Activated CD4-positive, alpha-beta T cell treated with anti-CD3 and anti-CD28 coated beads, Interleukin-2, amount 50 U/mL, for 16 hours (primary cell): ENCODE results near the gene OR6S1.

Source experiments
- DNase-seq: peaks from one replicate; pipeline ENCODE4 v3.0.0-alpha.2; 2020

OR6S1 gene, protein sequence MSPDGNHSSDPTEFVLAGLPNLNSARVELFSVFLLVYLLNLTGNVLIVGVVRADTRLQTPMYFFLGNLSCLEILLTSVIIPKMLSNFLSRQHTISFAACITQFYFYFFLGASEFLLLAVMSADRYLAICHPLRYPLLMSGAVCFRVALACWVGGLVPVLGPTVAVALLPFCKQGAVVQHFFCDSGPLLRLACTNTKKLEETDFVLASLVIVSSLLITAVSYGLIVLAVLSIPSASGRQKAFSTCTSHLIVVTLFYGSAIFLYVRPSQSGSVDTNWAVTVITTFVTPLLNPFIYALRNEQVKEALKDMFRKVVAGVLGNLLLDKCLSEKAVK

GRCh38 chr14:20641591-20641990 is at the start of gene OR6S1:
Gene OR6S1 (minus strand): TSS chr14:20641691. CDS start chr14:20641691, 0 bp downstream.
- no peak for DNase-seq

DNA sequence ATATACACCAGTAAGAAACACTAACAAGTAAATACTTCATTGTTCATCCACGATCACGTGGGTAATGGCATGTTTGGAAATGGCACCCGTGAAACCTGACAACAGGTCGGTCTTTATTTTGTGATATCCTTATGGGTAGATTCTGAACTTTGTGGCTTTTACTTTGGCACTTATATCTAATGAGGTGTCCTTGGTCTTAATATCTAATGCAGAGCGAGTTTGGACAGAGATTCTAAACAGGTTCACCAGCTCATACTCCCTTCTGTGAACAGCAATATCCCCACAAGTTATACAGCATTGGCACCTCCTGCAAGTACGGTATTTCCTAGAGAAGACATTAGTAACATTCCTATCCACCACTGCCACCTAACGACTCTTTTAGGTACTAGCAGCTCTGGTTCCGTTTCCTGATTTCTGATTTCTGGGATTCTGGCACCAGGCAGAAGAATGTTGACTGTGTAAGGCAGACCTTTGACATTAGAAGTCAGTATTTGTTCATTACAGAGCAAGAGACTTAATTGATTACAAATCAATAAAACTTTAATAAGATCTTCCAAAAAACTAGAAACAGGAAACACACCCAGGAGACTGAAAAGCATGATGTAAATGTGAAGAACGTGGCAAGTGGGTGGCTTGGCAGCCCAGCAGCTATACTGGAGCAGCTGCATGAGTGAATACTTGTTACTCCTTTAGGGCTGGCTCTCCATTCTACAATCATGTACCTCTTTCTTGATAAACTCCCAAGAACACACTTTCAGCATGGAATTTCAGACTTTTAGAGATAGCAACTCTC is 49.6 kb upstream of the OR6S1 start:
- DNase-seq, result peak; percentile 76

GRCh38 chr14:20688167-20688839 is 46.8 kb upstream of the OR6S1 start, which contains the start of gene ANG:
Gene ANG (plus strand): TSS chr14:20688764. CDS start chr14:20693565, 4,801 bp downstream.
- DNase-seq, result no peak

GRCh38 chr14:20687362-20688166 is 46.1 kb upstream of the OR6S1 start:
- DNase-seq, result no peak

GRCh38 chr14:20686386-20687143 is 45.1 kb upstream of the OR6S1 start:
- DNase-seq, result no peak

DNA sequence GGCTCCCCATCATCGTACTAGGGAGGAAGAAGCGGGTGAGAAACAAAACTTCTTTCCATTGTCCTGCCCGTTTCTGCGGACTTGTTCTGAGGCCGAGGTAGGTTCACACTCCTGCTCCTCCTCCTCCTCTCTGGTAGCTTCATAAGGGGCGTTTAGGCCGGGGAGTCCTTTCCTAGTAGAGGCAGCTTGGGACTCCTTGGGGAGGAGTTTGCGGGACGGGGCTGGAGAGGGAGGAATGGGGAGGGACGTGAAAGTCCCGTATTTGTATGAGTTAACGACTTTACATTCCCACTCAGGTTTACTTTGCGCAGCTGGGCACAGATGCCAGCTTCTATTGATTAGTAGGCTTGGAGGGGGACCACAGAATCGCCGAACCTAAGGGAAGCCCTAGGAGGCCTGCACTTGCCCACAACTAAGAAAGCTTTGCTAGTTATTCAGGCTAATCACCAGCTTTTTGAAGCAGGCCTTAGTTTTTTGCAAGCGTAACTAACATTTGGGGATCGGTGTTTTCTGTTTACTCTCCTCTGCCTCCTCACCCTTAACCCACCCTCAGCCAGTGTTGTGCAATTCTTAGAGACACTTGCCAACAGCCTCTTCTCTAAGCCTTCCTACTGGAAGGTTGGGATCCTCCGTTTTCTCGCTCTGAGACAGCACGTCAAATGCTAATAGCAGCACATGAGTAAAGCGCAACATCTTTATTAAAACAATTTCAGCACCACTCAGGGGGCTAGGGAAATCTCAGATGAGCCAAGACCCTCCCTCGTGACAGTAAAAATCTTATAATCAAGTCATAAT is 43.4 kb upstream of the OR6S1 start:
- DNase-seq, result no peak

DNA sequence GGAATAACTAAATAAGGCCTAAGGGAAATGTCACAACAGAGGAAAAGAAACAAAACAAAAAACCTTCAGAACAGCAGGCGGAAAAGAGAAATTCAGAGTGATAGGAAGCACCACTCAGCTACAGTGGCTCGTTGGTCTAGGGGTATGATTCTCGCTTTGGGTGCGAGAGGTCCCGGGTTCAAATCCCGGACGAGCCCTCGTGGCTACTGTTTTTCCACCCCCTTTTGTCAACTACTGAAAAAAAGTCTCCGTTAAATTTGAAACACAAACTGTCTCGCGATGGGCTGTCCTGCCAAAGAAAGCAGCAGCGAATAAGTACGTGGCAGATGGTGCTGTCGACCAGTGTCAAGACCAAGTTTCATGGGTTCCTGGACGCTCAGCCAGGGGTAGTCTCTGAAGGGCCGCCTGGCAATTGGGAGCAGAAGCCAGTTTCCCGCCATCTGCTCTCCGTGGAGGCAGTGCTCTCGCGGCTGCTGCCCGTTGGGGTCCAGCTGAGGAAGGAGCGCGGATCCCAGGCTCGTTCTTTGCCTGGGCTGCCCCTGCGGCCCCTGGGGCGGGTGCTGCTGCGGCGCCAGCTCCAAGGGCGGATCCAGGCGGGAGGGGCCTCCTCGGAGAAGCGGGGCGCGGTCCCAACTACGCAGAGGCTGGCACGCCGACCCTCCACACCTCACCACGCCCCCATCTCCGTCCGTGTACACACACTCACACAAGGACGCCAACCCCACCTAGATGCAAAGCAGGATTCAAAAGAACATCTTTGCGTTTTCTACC is 42.6 kb upstream of the OR6S1 start, which contains the start of gene RNASE4:
Gene RNASE4, plus strand, starts transcription at position 670 of the 771 bp plus-strand sequence. CDS start 14,812 bp downstream, outside the sequence.
- peak; percentile 89 for DNase-seq

- DNase-seq, result peak; percentile 95
Measured at GRCh38 chr14:20683125-20683890, 41.8 kb upstream of the OR6S1 start.

DNA sequence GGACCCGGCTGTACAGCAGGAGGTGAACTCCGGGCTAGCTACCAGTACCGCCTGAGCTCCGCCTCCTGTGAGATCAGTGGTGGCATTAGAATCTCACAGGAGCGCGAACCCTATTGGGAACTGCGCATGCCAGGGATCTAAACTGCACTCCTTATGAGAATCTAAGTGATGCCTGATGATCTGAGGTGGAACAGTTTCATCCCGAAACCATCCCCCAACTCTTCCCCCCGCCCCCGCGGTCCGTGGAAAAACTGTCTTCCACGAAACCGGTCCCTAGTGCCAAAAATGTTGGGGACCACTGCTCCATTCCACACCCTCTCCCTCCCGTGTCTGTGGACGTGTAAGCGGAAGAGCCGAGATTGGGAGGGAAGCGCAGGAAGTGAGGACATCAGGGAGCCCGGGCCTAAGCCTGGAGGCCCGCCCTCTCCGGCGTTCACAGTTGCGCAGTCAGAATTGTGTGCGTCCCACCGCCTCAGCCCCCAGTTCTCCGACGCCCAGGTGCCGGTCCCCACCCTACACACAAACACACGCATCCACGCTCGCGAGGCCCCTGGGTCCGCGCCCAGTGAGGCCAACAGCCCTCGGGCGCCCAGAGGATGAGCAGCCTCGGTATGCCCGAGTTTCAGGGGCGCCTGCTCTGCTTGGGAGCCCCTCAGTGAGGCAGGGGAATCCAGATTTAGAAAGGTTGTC is 41.1 kb upstream of the OR6S1 start:
- DNase-seq, result peak; percentile 89

GRCh38 chr14:20682127-20682434 is 40.6 kb upstream of the OR6S1 start:
- no peak for DNase-seq

DNA sequence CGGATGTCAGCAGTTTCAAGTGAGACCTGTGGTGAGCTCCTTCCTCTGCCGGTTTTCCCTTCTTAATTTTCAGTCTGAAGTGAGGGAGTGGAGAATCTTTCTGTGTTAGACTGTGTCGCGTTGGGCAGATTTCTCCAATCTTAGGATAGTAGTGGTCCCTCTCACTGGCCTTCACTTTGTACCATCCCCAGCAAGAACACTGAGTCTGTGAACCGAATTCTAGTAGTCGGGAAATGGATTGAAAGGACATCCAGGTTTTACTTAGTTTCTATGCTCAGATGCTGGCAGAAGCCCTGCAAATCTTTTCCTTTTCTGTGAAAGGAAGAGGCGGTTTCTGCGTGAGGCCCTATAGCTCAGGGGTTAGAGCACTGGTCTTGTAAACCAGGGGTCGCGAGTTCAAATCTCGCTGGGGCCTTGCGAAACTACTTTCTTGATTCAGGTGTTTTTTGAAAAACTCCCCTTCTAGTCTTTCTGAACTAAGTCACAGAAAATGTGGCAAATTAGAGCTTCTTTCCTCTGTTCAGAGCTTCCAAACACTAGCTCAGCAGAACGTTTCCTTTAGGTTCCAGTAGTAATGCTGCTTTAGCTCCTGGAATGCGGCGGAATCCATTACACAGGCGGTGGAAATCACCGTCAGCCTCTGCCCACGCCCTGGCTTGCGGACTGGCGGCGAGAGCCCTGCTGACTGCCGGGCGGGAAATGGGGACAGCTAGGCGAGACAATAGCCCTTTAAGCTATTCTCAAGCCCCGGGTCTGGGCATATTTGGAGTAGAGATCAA is 40.0 kb upstream of the OR6S1 start:
- peak; percentile 94 for DNase-seq

DNA sequence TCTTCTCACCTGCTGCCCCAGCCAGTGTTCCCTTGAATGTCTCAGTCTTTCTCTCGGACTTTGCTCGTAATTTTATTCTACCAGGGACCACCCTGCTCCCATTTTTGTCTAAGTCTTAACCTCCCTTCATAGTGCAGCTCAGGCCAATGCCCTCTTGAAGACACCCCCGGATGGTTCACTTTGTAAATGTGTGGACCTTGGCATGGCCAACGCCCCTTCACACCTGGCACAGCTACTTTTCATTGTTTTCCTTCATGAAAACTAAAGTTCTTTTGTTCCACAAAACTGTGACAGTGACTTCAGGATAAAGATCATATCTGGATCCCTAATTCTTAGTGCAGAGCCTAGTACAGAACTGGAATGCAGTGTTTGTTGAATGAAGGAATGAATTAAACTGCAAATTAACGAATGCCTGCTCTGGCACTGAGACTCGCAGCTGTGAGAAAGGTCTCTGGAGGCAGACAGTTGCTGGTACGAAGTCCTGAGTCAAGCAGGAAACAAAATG is 39.4 kb upstream of the OR6S1 start:
- DNase-seq, result no peak

- no peak for DNase-seq
Measured at GRCh38 chr14:20680363-20680762, 38.9 kb upstream of the OR6S1 start.

DNA sequence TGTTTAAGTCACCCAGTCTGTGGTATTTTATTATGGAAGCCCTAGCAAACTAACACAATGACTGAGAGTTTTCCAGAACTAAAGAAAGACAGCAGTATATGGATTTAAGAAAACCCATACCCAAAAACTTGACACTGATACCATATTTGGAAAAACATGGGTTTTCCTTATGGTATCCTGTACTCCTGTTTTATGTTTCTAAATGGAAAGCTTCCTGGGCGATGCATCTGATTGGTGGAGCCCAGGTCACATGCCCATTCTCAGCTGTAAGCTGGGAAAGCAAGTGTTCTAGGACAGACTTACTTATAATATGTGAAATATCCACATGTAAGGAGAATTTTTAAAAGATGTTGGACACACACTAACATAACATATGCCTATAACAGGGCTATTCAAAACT is 38.4 kb upstream of the OR6S1 start:
- DNase-seq, result no peak

GRCh38 chr14:20676072-20676471 is 34.6 kb upstream of the OR6S1 start:
- DNase-seq, result no peak

GRCh38 chr14:20675669-20676068 is 34.2 kb upstream of the OR6S1 start:
- peak; percentile 48 for DNase-seq

DNA sequence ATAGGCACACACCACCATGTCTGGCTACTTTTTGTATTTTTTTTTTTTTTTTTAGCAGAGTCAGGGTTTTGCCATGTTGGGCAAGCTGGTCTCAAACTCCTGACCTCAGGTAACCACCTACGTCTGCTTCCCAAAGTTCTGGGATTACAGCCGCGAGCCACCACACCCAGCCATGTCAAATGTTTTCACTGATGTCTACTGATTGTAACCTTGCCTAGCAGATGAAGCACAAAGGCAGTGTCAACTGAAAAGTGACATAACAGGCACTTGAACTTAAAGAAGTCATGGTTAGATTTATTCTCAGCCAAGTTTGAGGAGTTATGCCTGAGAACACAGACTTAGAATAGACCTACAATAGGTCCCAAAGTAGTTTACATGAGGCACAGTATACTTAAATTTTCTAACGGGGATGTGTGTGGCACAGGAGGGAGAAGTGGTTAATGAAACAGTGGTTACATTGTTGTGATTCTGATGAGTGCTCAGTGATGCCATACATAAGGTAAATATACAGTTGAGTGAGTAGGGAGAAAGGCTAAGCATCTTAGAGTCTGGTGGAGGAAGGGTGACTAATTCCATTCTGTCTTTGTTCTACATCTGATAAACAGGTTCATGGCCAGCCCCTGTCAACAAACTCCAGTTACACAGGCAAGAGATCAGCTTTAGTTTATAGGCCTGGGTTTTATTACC is 30.2 kb upstream of the OR6S1 start:
- no peak for DNase-seq
